MV-4-11 (cell line): ENCODE measurements around the gene WDTC1.
"Not testable (repeated sequence)": the region's sequence is repeated elsewhere in the genome, so short reads cannot be mapped to it uniquely, and the experiment has no call there.

ENCODE experiments used
- DNase-seq: peaks from one replicate; lab custom pipeline; 2025; lab: John Stamatoyannopoulos, UW

Gene WDTC1

DNA sequence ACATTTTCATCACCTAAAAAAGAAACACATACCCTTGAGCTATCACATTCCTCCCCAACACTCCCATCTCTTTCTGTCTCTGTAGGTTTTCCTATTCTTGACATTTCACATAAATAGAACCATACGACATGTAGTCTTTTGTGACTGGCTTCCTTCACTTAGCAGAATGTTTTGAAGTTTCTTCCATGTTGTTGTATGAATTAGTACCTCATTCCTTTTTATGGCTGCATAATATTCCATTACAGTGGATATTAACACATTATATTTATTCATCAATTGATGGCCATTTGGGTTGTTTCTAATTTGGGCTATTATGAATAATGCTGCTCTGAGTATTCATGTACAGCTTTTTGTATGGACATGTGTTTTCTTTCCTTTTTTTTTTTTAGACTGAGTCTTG, 11.8 kb downstream of the WDTC1 start:
- no peak for DNase-seq

DNA sequence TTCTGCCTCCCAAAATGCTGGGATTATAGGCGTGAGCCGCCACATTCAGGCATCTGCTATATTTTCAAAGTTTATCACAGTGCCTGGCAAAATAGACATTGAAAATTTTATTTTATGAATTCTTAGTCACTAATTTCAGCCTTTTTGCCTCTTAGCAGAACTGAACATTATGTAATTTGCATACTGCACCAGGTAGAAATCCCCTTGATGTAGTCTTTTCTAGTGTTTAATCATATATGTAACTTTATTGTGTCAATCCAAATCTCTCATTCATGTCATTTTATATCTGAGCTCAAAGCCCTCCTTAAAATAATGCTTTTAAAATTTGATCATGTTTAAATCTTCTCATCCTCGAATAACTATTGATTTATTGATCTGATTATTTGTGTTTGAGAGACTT, 19.2 kb downstream of the WDTC1 start:
- no peak for DNase-seq

DNA sequence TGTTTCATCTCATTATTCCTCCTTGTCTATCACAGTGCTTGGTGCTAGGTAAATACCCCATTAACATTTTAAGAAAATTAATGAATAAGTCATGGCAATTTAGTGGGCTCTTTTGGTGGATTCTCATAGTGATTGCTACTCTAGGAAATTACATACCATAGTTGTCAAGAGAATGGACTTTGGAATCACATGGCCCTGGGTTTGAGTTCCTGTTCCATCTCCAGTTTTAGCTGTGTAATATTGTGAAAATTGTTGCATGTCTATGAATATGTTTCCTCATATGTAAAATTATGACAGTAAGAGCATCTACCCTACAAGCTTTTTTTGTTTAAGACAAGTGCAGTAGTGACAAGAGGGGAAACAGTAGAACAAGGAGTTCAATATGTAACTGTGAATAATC, 20.7 kb downstream of the WDTC1 start:
- no peak for DNase-seq

DNA sequence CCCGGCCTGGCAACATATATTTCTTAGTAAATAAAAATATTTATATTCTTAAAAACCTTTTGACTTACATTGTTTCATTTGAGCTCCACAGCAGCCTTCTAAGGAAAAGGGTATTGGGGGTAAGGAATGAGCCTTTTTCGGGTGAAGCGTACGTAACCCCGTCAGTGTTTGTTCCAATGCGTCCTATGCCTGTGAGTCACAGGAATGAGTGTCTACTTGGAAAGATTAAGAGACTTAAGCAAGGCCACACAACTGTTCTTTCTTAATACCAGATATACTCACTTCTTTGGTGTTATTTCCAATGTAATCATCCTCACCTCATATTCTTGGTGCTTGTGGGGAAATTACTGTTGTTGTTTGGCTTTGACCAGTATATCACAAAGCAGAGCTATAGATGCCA, 22.7 kb downstream of the WDTC1 start:
- DNase-seq = peak; percentile 18

DNA sequence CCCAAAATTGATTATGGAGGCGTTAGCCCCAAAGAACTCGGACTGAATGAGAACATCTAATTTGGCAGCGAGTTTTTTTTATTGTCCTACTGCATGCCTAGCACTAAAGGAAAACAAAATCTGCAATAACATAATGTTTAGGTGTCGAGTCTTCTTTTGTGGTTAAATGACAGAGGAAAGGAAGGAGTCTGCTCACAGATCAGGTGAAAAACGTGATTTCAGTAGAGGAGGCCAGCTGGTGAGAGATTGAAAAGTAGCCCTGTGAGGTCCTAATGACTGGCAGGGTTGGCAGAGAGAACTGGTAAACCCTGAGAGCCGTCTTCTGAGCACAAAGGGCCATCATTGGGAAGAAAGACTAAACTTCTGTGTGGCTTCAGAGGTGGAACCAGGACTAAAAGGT, 24.2 kb downstream of the WDTC1 start:
- no peak for DNase-seq

DNA sequence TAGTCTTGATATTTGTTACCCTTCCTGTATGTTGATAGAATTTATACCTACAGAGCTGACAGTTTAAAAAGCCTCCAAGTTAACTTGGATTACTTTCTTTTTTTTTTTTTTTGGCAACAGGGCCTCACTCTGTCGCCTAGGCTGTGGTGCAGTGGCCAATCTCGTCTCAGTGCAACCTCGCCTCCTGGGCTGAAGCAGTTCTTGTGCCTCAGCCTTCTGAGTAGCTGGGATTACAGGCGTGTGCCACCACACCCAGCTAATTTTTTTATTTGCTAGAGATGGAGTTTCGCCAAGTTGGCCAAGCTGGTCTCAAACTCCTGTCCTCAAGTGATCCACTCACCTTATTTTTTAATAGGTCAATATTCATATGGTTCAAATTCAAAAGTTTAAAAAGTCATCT, 32.7 kb downstream of the WDTC1 start:
- DNase-seq = no peak

DNA sequence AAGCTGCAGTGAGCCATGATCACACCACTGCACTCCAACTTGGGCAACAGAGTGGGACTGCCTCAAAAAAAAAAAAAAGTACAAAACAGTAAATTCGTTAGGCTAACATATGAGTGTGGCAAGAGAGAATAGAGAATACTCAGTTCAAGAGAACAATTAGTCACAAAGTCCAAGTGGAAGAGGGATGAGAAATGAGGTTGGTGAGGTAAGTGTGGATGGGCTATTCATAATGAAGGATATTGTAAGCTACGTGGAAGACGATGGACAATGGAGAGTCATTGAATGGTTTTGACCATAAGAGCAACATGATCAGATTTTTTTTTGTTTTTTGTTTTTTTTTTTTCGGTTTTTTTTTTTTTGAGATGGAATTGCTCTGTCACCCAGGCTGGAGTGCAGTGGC, 34.8 kb downstream of the WDTC1 start:
- no peak for DNase-seq

DNA sequence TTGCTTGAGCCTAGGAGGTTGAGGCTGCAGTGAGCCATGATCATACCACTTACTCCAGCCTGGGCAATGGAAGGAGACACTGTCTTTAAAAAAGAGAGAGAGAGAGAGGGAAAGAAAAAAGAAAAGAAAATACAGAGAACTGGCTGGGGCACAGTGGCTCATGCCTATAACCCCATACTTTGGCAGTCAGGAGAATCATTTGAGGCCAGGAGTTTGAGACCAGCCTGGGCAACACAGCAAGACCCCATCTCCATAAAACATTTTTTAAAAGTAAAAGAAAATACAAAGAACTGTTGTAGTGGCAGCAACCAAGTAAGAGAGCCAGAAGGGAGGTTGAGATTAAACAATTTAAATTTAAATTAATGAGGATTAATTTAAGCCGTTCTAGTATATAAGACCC, 39.8 kb downstream of the WDTC1 start:
- DNase-seq = no peak

DNA sequence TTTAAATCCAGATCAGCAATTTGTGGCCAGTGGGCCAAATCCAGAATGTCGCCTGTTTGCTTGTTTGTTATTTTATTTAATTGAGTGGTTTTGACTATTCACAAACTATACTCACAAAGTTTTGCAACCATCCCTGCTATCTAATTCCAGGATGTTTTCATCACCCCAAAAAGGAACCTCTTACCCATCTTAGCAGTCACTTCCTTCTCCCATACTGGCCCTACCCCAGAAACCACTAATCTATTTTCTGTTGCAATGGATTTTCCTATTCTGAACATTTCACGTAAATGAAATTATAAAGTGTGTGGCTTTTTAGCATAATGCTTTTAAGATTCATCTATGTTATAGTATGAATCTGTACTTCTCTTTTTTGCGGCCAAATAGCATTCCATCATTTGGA, 41.3 kb downstream of the WDTC1 start:
- DNase-seq = peak; percentile 95

DNA sequence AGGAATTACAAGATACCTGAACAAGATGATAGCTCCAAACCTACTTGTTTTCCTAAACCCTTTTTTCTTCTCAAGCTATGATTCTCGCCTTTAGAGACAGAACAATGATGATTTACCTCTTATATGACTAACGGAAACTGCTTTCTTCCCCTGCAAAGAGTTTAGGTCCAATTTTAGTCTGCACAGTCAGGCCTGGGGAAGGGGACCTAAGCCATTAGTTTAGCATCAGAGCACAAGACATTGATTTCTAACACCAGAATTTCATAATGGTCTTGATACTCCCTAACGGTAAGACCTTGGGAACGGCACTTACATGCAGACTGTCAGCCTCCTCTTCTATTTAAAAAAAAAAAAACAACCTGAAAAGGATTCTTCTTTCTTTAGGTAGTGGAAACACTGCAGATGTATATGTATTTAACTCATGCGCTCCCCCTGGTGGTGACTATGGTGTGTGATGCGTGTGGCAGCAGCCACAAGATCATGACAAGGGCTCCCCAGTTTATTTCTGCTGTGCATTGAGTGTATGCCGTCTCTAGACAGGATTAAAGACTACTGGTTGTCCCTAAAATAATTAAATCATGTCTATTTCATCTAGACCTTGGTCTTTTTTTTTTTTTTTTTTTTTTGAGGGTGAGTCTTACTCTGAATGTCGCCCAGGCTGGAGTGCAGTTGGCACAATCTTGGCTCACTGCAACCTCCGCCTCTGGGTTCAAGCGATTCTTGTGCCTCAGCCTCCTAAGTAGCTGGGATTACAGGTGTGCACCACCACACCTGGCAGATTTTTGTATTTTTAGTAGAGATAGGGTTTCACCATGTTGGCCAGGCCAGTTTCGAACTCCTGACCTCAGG, 50.2 kb downstream of the WDTC1 start:
- DNase-seq = peak; percentile 76

DNA sequence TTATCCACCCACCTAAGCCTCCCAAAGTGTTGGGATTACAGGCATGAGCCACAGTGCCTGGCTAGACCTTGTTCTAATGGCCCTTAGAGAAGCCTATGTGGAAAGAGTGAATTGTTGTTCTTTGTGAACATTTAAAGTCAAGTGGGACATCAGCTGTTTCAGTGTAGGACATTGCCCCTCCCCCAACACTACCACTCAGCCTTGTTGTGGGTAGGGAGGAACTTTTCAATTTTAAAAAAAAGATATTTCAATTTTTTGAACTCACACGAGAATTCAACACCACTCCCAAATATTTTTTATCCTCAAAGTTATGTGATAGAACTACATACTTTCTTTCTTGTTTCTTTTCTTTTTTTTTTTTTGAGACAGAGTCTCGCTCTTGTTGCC, 50.8 kb downstream of the WDTC1 start:
- DNase-seq = no peak

DNA sequence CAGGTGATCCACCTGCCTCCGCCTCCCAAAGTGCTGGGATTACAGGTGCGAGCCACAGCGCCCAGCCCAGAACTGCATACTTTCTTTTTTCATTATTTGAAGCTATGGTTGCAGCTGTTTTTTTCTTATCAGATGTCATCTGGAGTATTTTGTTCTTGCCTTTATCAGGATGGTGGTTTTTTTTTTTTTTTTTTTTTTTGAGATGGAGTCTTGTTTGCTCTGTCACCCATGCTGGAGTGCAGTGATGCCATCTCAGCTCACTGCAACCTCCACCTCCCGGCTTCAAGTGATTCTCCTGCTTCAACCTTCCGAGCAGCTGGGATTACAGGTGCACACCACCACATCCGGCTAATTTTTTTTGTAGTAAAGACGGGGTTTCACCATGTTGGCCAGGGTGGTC, 51.4 kb downstream of the WDTC1 start:
- not testable (repeated sequence) for DNase-seq

DNA sequence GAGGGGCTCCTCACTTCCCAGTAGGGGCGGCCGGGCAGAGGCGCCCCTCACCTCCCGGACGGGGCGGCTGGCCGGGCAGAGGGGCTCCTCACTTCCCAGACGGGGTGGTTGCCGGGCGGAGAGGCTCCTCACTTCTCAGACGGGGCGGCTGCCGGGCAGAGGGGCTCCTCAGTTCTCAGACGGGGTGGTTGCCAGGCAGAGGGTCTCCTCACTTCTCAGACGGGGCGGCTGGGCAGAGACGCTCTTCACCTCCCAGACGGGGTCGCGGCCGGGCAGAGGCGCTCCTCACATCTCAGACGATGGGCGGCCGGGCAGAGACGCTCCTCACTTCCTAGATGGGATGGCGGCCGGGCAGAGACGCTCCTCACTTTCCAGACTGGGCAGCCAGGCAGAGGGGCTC, 54.7 kb downstream of the WDTC1 start:
- DNase-seq = not testable (repeated sequence)

DNA sequence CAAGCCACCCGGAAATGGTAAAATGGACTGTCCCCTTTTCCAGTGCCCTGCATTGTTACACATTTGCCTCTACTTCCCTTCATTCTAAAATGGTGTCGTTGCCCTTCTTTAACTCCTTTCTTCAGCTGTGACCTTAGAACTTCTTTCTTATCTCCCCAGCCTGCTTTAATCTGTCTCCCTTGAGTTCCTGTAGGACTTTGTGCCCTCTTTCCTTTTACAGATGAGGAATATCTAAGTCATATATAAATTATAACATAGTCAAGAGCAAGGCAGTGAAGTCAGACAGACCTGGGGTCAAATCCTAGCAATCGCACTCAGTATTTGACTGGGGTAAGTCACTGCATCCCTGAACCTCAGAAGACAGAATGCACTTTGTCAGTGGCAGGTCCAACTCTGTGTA, 56.1 kb downstream of the WDTC1 start:
- DNase-seq = no peak

DNA sequence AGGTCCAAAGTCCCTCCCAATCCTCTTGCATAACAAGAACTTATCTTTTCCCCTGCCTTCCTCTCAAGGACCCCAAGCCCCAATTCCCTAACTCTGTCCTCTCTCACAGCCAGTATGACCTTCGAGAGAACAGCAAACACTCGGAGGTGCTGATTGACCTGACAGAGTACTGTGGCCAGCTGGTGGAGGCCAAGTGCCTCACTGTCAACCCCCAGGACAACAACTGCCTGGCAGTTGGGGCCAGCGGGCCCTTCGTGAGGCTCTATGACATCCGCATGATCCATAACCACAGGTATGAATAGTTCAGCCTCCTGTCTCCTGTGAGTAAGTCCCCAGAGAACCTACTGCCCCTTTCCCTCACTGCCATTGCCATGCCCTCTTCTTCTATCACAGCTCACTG, 57.7 kb downstream of the WDTC1 start:
- DNase-seq = no peak

DNA sequence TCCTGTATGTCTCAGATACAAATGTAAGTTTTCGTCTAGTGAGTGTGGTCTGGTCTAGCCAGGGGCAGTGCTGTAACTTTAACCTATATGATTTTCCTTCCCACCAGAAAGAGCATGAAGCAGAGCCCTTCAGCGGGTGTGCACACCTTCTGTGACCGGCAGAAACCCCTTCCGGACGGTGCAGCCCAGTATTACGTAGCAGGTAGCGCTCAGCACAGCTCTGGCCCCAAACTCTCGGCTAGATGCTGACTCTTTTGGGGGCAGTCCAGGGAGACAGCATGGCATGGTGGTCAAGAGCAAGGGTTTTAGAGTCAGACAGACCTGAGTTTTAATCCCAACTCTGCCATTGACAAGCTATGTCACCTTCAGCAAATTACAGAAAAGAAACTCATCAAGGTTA, 59.5 kb downstream of the WDTC1 start:
- no peak for DNase-seq

DNA sequence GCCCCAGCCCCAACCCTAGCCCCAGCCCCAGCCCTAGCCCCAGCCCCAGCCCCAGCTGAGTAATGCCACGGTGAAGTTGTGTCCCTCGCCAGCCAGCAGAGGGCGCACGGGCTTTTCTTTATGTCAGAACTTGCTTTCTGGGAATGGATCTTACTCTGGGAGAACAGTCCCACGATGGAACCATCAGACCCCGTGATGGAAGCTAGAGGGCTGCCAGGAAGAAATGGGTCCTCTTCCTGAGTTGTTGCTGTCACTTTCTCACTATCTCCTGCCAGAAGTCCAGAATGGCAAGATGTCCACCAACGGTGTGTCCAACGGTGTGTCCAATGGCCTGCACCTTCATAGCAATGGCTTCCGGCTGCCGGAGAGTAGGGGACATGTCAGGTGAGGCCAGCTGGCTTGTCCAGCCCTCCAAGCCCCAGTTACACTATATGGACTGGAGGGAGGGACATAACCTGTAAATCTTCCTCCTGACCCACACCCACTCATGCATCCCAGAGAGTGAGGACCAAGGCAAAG, 62.4 kb downstream of the WDTC1 start:
- DNase-seq = no peak

DNA sequence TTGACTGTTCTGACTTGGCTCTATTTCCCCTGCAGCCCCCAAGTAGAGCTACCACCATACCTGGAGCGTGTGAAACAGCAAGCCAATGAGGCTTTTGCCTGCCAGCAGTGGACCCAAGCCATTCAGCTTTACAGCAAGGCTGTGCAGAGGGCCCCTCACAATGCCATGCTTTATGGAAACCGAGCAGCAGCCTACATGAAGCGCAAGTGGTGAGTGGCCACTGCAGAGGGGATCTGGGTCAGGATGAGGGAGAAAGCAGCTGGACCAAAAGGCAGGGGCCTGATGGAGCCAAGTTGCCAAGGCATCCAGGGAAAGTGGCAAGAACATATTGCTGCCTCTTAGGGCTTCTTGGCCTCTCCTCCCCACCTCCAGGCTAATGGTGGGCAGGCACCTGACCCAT, 63.5 kb downstream of the WDTC1 start:
- DNase-seq = no peak

DNA sequence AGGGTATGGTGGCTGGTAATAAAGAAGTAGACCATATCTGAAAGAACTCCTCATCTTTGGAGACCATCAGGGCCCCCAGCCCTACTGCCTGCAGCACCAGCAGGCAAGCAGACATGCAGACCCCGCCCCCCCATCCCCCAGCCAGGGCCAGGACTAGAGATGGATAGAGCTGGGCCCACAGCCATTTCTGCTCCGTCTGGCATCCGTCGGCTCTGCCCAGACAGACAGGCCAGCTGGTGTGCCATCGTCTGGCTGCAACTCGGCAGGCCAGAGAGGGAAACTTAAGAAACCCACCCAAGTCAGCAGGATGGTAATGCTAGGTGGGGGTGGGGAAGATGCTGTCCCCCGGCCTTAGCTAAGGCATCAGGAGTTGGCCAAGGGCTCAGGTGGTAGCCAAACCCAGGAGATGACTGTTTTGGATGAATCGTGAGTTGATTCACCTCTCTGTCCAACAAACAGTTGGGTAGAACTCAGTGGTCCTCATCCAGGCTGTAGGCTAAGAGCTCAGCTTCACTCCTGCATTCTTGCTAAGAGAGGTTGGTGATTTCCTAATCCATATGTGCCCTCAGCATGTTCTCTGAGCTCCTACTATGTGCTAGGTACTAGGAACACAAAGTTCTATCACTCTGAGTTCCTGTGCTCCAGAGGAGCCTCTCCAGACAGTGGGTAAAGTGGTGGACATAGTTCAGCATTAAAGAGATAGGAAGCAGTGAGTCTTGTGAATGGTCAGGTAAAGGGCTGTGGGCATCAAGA, 64.4 kb downstream of the WDTC1 start:
- DNase-seq = no peak

DNA sequence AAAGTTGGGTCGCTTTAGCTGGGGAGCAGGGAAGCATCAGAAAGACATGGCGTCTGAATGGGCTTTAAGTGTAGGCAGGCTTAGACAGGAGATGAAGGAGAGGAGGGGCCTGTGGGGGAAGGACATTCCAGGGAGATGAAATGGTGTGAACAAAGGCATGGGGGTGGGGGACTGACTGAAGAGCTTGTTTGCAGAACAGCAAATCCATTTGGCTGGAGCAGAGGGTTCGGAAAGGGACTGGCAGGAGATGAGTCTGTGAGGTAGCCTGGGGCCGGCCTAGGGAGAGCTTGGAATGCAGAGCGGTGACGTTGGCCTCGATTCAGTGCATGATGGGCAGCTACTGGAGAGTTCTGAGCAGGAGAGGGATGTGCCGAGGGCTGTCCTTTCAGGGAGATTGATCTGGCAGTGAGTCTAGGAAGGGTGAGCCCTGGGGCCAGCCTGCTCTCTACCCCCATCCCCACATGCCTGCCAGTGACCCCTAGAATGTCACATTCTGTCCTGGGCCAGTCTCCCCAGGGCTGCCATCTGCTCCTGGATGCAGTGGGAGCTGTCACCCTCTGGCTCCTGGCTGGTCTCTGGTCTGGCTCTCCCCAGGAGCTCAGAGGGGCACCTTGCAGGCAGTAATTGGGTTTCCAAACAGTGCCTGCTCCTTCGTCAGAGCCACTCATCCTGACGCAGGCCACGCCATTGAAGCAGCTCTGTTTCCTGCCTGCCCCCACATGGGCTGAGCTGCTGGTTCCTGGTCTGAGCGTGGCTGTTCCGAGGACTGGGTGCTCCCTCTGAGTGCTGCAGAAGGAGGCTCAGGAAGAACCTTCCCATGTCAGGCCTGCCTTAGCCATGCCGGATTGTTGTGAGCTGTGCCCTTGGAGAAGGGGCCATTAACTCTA, 65.2 kb downstream of the WDTC1 start:
- no peak for DNase-seq

DNA sequence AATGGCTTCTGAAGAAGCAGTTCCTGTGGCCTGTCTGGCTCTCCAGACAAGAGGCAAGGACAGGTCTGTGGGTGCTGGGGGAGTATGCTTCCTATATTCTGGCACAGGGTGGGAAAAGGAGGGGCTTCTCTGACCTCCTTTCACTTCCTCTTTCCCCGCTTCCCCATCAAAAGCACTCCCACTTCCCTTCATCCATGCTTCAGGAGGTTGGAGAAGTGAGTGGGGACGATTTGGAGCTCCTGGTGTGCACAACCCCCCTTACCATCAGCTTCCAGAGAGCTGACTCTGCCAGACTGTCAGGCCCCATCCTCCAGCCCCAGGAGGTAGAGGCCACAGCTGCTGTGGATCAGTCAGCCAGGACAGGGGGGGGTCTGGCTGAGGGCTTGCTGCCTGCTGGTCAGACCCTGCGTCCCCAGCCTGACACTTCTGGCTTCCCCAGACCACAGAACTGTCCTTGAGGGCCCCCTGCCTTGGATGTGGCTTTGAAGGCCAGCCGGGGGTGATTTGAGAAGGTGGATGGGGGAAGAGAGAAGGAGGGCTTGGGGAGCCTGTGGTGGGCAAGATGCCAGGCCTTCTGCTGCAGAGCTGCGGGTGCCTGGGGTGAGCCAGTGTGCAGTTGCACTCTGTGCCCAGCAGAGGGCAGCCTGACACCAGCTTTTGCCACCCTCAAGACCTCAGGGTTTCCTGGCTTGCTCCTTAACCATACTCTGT, 66.1 kb downstream of the WDTC1 start:
- peak; percentile 93 for DNase-seq

DNA sequence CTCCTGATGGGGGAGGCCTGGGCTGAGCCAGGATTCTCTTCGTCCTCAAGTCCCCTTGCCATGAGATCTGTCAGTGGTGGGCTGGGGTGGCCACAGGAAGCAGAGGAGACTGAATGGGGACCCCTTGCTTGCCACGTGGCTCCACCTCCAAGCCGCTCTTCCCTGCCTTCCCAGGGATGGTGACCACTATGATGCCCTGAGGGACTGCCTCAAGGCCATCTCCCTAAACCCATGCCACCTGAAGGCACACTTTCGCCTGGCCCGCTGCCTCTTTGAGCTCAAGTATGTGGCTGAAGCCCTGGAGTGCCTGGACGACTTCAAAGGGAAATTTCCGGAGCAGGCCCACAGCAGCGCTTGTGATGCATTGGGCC, 66.6 kb downstream of the WDTC1 start:
- DNase-seq = no peak
